ENCODE measurements around the gene KDM5C.

- no peak for TF ChIP-seq RAD21 (IDR thresholded peaks at IDR 0.05; ENCODE audit: low read depth)
- TF ChIP-seq REST (IDR thresholded peaks at IDR 0.05; ENCODE audit: low read depth), result no peak
- TF ChIP-seq MAX (IDR thresholded peaks at IDR 0.05), result no peak
- TF ChIP-seq CREB1 (IDR thresholded peaks at IDR 0.05; ENCODE audit: low read depth), result no peak
- TF ChIP-seq TAF1 (IDR thresholded peaks at IDR 0.05; ENCODE audit: low read depth), result no peak
- TF ChIP-seq USF1 (IDR thresholded peaks at IDR 0.05), result no peak
- TF ChIP-seq TCF12 (IDR thresholded peaks at IDR 0.05; ENCODE audit: low read depth), result no peak
These were observed 32.8 kb upstream of the KDM5C start for GRCh38 chrX:53257670-53258423.
